HG02571 (cell line): Measurements from ENCODE around the gene C8B.

Source experiments
- ATAC-seq: cut with Tn5 transposase; IDR thresholded peaks from one replicate; pipeline ENCODE4 v1.9.1; 2021; ENCODE audit warnings: mild to moderate bottlenecking, moderate library complexity; ENCODE audit not compliant: unreplicated experiment

Gene C8B

GRCh38 chr1:56965916-56966697 lies at the start of gene C8B:
TSS of gene C8B (minus strand) at chr1:56966015. CDS start at chr1:56965948, 67 bp downstream.
- no peak for ATAC-seq

GRCh38 chr1:57015071-57015470 lies 49.3 kb upstream of the C8B start:
- no peak for ATAC-seq

GRCh38 chr1:57013522-57013921 lies 47.7 kb upstream of the C8B start:
- no peak for ATAC-seq

- ATAC-seq = no peak
Measured at GRCh38 chr1:57012315-57012714, 46.5 kb upstream of the C8B start.

- no peak for ATAC-seq
Measured at GRCh38 chr1:57010511-57010910, 44.7 kb upstream of the C8B start.

- ATAC-seq = no peak
Measured at GRCh38 chr1:57007948-57008347, 42.1 kb upstream of the C8B start.

- ATAC-seq = no peak
Measured at GRCh38 chr1:57007472-57007871, 41.7 kb upstream of the C8B start.

GRCh38 chr1:57003398-57004139 lies 37.8 kb upstream of the C8B start:
- no peak for ATAC-seq

GRCh38 chr1:56995414-56996100 lies 29.7 kb upstream of the C8B start:
- ATAC-seq = no peak

GRCh38 chr1:56993475-56993874 lies 27.7 kb upstream of the C8B start:
- ATAC-seq = no peak

- ATAC-seq = no peak
Measured at GRCh38 chr1:56992318-56993125, 26.7 kb upstream of the C8B start.

GRCh38 chr1:56991576-56991975 lies 25.8 kb upstream of the C8B start:
- ATAC-seq = no peak

- no peak for ATAC-seq
Measured at GRCh38 chr1:56986397-56986796, 20.6 kb upstream of the C8B start.

- ATAC-seq = no peak
Measured at GRCh38 chr1:56985857-56986256, 20.0 kb upstream of the C8B start.

- ATAC-seq = no peak
Measured at GRCh38 chr1:56983484-56983883, 17.7 kb upstream of the C8B start.

GRCh38 chr1:56979986-56980755 lies 14.4 kb upstream of the C8B start:
- no peak for ATAC-seq

- ATAC-seq = no peak
Measured at GRCh38 chr1:56978819-56979218, 13.0 kb upstream of the C8B start.

- ATAC-seq = no peak
Measured at GRCh38 chr1:56977910-56978309, 12.1 kb upstream of the C8B start.

- no peak for ATAC-seq
Measured at GRCh38 chr1:56975446-56975845, 9.6 kb upstream of the C8B start.
